ENCODE data around the gene ERBB2.
"Not testable (repeated sequence)": the region's sequence is repeated elsewhere in the genome, so short reads cannot be mapped to it uniquely, and the experiment has no call there.

ERBB2 gene

GRCh38 chr17:39748444-39749034 is 48.7 kb downstream of the ERBB2 start:
- DNase-seq: not testable (repeated sequence)

- no peak for DNase-seq
These were observed 50.5 kb downstream of the ERBB2 start for GRCh38 chr17:39750131-39751015.

GRCh38 chr17:39751016-39751543 is 51.2 kb downstream of the ERBB2 start:
- DNase-seq: no peak

GRCh38 chr17:39751637-39752036 is 51.8 kb downstream of the ERBB2 start:
- no peak for DNase-seq

GRCh38 chr17:39752241-39752881 is 52.5 kb downstream of the ERBB2 start:
- no peak for DNase-seq

GRCh38 chr17:39753514-39754160 is 53.8 kb downstream of the ERBB2 start:
- peak in 1 of 2 donors; percentile 7 for DNase-seq

- DNase-seq: peak; percentile 78 to 81
These were observed 54.5 kb downstream of the ERBB2 start for GRCh38 chr17:39754161-39754957.

GRCh38 chr17:39754958-39755553 is 55.2 kb downstream of the ERBB2 start:
- DNase-seq: no peak

GRCh38 chr17:39755554-39756379 is 55.9 kb downstream of the ERBB2 start:
- no peak for DNase-seq

GRCh38 chr17:39756380-39757079 is 56.7 kb downstream of the ERBB2 start:
- no peak for DNase-seq

GRCh38 chr17:39757176-39757662 is 57.4 kb downstream of the ERBB2 start:
- DNase-seq: no peak

GRCh38 chr17:39757931-39758873 is 58.3 kb downstream of the ERBB2 start:
- DNase-seq: no peak

- DNase-seq: no peak
These were observed 59.3 kb downstream of the ERBB2 start for GRCh38 chr17:39759204-39759603.

- no peak for DNase-seq
These were observed 62.1 kb downstream of the ERBB2 start for GRCh38 chr17:39761861-39762496.

- no peak for DNase-seq
These were observed 63.4 kb downstream of the ERBB2 start for GRCh38 chr17:39763051-39763820.

- not testable (repeated sequence) for DNase-seq
These were observed 64.3 kb downstream of the ERBB2 start for GRCh38 chr17:39764171-39764570.

- no peak for DNase-seq
These were observed 65.3 kb downstream of the ERBB2 start for GRCh38 chr17:39765175-39765574.
